GM21423 (cell line): ENCODE results near the gene TOLLIP.
"Not testable (repeated sequence)": the region's sequence is repeated elsewhere in the genome, so short reads cannot be mapped to it uniquely, and the experiment has no call there.

Experiments
- ATAC-seq: cut with Tn5 transposase; IDR thresholded peaks from one replicate; pipeline ENCODE4 v1.9.1; 2021; ENCODE audit warnings: mild to moderate bottlenecking, moderate library complexity; ENCODE audit not compliant: unreplicated experiment

Gene TOLLIP

GRCh38 chr11:1309498-1310317 is at the start of gene TOLLIP:
TOLLIP (minus strand) TSS chr11:1309632; CDS start chr11:1309498, 134 bp downstream.
- ATAC-seq: peak; percentile 78

GRCh38 chr11:1358931-1359330 is 49.5 kb upstream of the TOLLIP start:
- not testable (repeated sequence) for ATAC-seq

- no peak for ATAC-seq
These were observed 48.9 kb upstream of the TOLLIP start for GRCh38 chr11:1358286-1358685.

- ATAC-seq: no peak
These were observed 47.1 kb upstream of the TOLLIP start for GRCh38 chr11:1356478-1356960.

GRCh38 chr11:1356007-1356435 is 46.6 kb upstream of the TOLLIP start:
- no peak for ATAC-seq

GRCh38 chr11:1354125-1354938 is 44.9 kb upstream of the TOLLIP start:
- no peak for ATAC-seq

GRCh38 chr11:1353383-1354124 is 44.1 kb upstream of the TOLLIP start:
- ATAC-seq: no peak

GRCh38 chr11:1352696-1353382 is 43.4 kb upstream of the TOLLIP start:
- ATAC-seq: no peak

GRCh38 chr11:1351278-1351937 is 42.0 kb upstream of the TOLLIP start:
- no peak for ATAC-seq

- no peak for ATAC-seq
These were observed 40.8 kb upstream of the TOLLIP start for GRCh38 chr11:1350086-1350725.

- ATAC-seq: no peak
These were observed 40.1 kb upstream of the TOLLIP start for GRCh38 chr11:1349327-1350041.

- no peak for ATAC-seq
These were observed 39.4 kb upstream of the TOLLIP start for GRCh38 chr11:1348796-1349326.

GRCh38 chr11:1348146-1348795 is 38.8 kb upstream of the TOLLIP start:
- ATAC-seq: no peak

- ATAC-seq: not testable (repeated sequence)
These were observed 38.1 kb upstream of the TOLLIP start for GRCh38 chr11:1347411-1347999.

GRCh38 chr11:1346669-1347390 is 37.4 kb upstream of the TOLLIP start:
- ATAC-seq: no peak

- no peak for ATAC-seq
These were observed 36.5 kb upstream of the TOLLIP start for GRCh38 chr11:1345737-1346513.
